ENCODE results near the gene RNF31.

DNA sequence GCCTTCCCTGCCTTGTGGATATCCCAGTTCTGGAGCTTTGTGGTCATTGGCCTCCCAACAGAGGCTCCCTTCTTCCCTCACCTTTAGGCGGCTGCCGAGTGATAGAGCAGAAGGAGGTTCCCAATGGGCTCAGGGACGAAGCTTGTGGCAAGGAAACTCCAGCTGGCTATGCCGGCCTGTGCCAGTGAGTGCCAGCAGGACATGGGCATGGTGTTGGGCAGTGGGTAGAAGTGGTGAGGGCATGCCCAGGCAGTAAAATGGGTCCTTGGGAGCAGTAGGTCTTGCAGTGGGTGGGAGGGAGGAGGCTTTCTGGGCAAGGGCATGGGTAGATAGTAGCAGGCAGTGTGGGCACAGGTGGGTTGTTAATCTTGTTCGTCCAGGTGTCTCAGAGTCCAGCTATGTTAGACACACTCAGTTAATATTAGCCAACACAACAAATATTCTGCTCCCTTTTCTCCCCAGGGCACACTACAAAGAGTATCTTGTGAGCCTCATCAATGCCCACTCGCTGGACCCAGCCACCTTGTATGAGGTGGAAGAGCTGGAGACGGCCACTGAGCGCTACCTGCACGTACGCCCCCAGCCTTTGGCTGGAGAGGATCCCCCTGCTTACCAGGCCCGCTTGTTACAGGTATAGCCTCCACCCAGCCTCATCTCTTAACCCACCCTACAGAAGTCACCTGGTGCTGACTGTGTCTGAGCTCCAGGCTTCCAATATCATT, 12.6 kb downstream of the RNF31 start:
- TF ChIP-seq, protein P1, sequence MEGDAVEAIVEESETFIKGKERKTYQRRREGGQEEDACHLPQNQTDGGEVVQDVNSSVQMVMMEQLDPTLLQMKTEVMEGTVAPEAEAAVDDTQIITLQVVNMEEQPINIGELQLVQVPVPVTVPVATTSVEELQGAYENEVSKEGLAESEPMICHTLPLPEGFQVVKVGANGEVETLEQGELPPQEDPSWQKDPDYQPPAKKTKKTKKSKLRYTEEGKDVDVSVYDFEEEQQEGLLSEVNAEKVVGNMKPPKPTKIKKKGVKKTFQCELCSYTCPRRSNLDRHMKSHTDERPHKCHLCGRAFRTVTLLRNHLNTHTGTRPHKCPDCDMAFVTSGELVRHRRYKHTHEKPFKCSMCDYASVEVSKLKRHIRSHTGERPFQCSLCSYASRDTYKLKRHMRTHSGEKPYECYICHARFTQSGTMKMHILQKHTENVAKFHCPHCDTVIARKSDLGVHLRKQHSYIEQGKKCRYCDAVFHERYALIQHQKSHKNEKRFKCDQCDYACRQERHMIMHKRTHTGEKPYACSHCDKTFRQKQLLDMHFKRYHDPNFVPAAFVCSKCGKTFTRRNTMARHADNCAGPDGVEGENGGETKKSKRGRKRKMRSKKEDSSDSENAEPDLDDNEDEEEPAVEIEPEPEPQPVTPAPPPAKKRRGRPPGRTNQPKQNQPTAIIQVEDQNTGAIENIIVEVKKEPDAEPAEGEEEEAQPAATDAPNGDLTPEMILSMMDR (IDR thresholded peaks at IDR 0.05; ENCODE audit: low read depth, low read length): no peak
- TF ChIP-seq EZH2phosphoT487 (IDR thresholded peaks at IDR 0.05; ENCODE audit: low read depth): no peak

Data from OCI-LY3 (cell line).